SU-DHL-6 (cell line): ENCODE results near the gene RXFP2.

Source experiments
- EZH2phosphoT487 ChIP-seq: fragments of 200-600 bp; sonication (generic), shearing (Covaris generic); conservative IDR thresholded peaks from 2 replicates; pipeline ENCODE4 v1.6.1; 2018; ENCODE audit warnings: mild to moderate bottlenecking, antibody characterized with exemption, low read length, moderate library complexity, mixed read lengths
- TF ChIP-seq, protein P1 (sequence below): fragments of 200-600 bp; sonication (generic); IDR thresholded peaks from one replicate; pipeline ENCODE4 v1.5.1; 2017; ENCODE audit warnings: antibody characterized with exemption, mild to moderate bottlenecking, low read length, moderate library complexity; ENCODE audit not compliant: insufficient read depth, poor library complexity, severe bottlenecking

DNA sequence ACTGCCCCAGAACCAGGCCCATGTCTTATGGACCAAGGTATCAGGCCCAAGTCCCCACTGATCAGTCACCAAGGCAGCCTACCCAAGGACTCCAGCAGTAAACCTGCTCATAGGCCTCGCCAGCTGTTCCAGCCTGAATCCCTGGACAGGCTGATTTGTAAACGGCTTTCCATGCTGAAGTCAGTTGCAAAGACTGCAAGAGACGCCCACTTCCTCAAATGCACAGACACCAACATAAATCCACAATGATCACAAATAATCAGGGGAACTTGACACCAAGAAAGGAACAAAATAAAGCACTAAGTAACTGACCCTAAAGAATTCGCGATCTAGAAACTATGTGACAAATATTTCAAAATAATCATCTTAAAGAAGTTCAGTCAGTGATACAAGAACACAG is 75.2 kb downstream of the RXFP2 start:
- TF ChIP-seq, protein P1, sequence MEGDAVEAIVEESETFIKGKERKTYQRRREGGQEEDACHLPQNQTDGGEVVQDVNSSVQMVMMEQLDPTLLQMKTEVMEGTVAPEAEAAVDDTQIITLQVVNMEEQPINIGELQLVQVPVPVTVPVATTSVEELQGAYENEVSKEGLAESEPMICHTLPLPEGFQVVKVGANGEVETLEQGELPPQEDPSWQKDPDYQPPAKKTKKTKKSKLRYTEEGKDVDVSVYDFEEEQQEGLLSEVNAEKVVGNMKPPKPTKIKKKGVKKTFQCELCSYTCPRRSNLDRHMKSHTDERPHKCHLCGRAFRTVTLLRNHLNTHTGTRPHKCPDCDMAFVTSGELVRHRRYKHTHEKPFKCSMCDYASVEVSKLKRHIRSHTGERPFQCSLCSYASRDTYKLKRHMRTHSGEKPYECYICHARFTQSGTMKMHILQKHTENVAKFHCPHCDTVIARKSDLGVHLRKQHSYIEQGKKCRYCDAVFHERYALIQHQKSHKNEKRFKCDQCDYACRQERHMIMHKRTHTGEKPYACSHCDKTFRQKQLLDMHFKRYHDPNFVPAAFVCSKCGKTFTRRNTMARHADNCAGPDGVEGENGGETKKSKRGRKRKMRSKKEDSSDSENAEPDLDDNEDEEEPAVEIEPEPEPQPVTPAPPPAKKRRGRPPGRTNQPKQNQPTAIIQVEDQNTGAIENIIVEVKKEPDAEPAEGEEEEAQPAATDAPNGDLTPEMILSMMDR = no peak
- no peak for TF ChIP-seq EZH2phosphoT487
